Lung (tissue), 12 donors: ENCODE measurements around the gene KLHDC7B. TPM values are rescaled to one million over a fixed set of nuclear protein-coding genes. Genes with fewer than 3 reads are reported as not detected.

ENCODE experiments used
- ATAC-seq: fragments of 200-7000 bp; cut with Tn5 transposase; one replicate; pipeline ENCODE4 v1.9.1; 2020; ENCODE audit warnings: moderate number of reproducible peaks; ENCODE audit not compliant: insufficient read depth, low FRiP score
- DNase-seq, 3 donors: peaks; one replicate each; pipeline ENCODE4 v3.0.0-alpha.2; 2013 to 2017
- H3K27ac ChIP-seq, 2 donors: one replicate each; pipeline ENCODE4 v1.5.1; 2013; ENCODE audit warnings: mild to moderate bottlenecking in 2 of 2, moderate library complexity in 2 of 2, control low read depth in 1 of 2, inconsistent platforms in 1 of 2, low read depth in 1 of 2, low read length in 1 of 2
- H3K27me3 ChIP-seq, 3 donors: one replicate each; pipeline ENCODE4 v1.5.1; 2013; ENCODE audit warnings: low read length in 2 of 3; ENCODE audit not compliant: control insufficient read depth in 3 of 3, insufficient read depth in 3 of 3
- H3K36me3 ChIP-seq, 4 donors: one replicate each; pipeline ENCODE4 v1.5.1; 2013; ENCODE audit warnings: low read length in 4 of 4, mild to moderate bottlenecking in 1 of 4, moderate library complexity in 1 of 4; ENCODE audit not compliant: control insufficient read depth in 4 of 4, insufficient read depth in 4 of 4
- H3K4me1 ChIP-seq, 5 donors: one replicate each; pipeline ENCODE4 v1.5.1; 2013; ENCODE audit warnings: low read length in 5 of 5, mild to moderate bottlenecking in 2 of 5, moderate library complexity in 1 of 5; ENCODE audit not compliant: control insufficient read depth in 5 of 5, insufficient read depth in 5 of 5
- H3K4me3 ChIP-seq: one replicate; pipeline ENCODE4 v1.5.1; 2013; ENCODE audit warnings: mild to moderate bottlenecking, control low read depth, moderate library complexity
- H3K9ac ChIP-seq, 2 donors: one replicate each; pipeline ENCODE4 v1.5.1; 2013; ENCODE audit warnings: low read length in 2 of 2, control low read depth in 1 of 2; ENCODE audit not compliant: insufficient read depth in 1 of 2
- H3K9me3 ChIP-seq, 4 donors: one replicate each; pipeline ENCODE4 v1.5.1; 2013; ENCODE audit warnings: low read length in 3 of 4, mild to moderate bottlenecking in 1 of 4, moderate library complexity in 1 of 4; ENCODE audit not compliant: control insufficient read depth in 4 of 4, insufficient read depth in 3 of 4
- WGBS, 2 donors: extraction: QIAGEN DNeasy Blood & Tissue Kit; methylation state at CpG; one replicate each; pipeline ENCODE4 v1.1.7; 2013; 5-methylcytosine and 5-hydroxymethylcytosine counted together
- polyA plus RNA-seq, 2 donors: library from polyadenylated mRNA; stranded (reverse); fragments of 200-250 nt; gene quantifications; one replicate each; pipeline ENCODE4 v1.2.1, GENCODE V29; 2013
- total RNA-seq, 2 donors: library from RNA; depleted of rRNA in 1 of 2; stranded (reverse); fragments of >200 nt in 1 of 2; gene quantifications; one replicate each; pipeline ENCODE4 v1.2.1, GENCODE V29; 2014 to 2021
- TF ChIP-seq, protein P1 (sequence below): IDR thresholded peaks from 2 replicates; pipeline ENCODE4 v1.5.1; 2012; ENCODE audit warnings: mild to moderate bottlenecking; ENCODE audit errors: control extremely low read depth, extremely low read depth
- donor health status: control.
- donor health status: control.
- donor health status: Bipolar disorder and iron deficiency.
- donor health status: healthy.
- donor health status: DM: yes; HTN: yes; CAD: no.

The KLHDC7B gene
- total and polyA plus RNA-seq, 4 donors = 0.39 to 1.6 (median 0.95) TPM

DNA sequence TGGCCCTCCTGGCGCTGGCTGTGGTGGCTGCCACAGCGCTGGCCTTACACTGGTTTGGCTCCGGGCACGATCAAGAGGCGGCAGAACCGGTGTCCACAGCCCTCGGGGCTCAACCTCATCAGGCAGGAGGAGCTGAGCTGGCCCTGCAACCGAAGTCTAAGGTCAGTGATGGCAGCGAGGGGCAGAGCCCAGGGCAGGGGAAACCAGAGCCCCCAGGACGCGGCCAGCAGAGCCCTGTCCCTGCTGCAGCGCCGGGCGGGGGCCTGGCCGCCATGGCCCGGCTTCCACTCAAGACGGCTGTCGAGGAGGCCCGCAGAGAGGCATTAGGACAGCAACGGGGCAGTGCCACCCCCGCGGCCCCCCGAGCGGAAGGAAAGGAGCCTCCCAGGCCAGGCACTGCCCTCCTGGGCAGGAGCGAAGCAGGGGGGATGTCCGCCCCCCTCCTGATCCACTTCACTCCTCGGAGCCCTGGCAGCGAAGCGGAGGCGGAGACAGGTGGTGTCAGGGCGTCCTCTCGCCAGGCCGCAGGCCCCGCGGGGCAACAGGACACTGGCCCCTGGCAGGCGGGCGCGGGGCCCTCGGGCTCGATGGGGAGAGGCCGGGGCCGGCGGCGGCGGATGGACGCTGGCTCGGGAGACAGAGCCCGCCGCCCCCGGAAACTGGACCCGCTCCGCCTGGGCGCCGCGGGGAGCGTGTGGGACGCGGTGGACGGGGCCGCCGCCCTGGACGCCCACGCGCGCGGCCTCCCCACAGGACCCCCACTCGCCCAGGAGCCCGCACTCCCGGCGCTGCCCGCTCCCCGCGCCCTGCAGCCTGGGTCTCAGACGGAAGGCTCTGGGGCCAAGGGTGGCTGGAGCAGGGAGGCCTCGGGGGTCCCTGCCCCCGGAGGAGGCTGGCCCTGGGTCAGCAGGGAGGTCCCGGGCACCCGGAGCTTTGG, 895 bp downstream of the KLHDC7B start:
- no peak for DNase-seq
- Histone ChIP-seq H3K36me3 (no peaks in the 10 kb centered on the region), H3K4me3 (no peak overlapping the region)

DNA sequence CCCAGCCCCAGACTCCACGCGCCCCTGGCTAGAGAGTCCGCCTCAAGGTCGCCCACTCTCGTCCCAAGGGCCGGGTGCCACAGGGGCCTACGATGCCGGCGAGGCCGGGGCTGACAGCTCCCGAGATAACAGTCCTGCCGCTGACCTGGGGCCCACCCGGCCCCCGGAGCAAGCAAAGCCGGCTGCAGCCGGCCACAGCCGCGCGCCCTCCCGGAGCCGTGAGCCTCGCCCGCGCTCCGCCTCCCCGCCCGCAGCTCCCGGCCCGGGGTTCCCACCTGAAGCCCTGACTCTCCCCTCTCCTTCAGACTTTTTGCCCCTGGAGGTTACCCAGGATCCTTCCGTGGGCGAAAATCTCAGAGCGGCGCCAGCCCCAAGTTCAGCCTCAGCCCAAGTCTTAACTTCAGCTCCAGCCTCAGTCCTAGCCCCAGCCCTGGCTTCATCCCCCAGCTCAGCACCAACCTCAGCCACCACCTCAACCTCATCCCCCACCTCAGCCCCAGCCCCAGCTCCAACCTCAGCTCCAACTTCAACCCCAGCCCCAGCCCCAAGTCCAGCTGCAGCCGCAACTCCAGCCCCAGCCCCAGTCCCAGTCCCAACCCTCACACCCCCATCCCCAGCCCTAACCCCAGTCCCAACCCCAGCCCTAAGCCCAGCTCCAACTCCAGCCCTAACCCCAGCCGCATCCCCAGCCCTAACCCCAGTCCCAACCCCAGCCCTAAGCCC, 1.7 kb downstream of the KLHDC7B start:
- Histone ChIP-seq H3K27me3 (peaks cover 4 to 50% (median 31%) of the 10 kb centered on the region in 3 donors), H3K4me3 (no peak overlapping the region), H3K9me3 (no peaks in the 10 kb centered on the region), H3K9ac (no peak overlapping the region), H3K27ac (no peak overlapping the region), H3K4me1 (peaks cover 0 to 21% (median 0%) of the 10 kb centered on the region in 5 donors), H3K36me3 (no peaks in the 10 kb centered on the region)
- TF ChIP-seq, protein P1, sequence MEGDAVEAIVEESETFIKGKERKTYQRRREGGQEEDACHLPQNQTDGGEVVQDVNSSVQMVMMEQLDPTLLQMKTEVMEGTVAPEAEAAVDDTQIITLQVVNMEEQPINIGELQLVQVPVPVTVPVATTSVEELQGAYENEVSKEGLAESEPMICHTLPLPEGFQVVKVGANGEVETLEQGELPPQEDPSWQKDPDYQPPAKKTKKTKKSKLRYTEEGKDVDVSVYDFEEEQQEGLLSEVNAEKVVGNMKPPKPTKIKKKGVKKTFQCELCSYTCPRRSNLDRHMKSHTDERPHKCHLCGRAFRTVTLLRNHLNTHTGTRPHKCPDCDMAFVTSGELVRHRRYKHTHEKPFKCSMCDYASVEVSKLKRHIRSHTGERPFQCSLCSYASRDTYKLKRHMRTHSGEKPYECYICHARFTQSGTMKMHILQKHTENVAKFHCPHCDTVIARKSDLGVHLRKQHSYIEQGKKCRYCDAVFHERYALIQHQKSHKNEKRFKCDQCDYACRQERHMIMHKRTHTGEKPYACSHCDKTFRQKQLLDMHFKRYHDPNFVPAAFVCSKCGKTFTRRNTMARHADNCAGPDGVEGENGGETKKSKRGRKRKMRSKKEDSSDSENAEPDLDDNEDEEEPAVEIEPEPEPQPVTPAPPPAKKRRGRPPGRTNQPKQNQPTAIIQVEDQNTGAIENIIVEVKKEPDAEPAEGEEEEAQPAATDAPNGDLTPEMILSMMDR = no peak
- 39 to 70% methylated on average over 32 to 34 of the region's 35 CpGs for WGBS, 2 donors
- ATAC-seq = no peak
- DNase-seq = no peak

More for the DNA sequence above, 895 bp downstream of the KLHDC7B start:
- 57 to 83% methylated on average over 50 to 78 of the region's 78 CpGs for WGBS, 2 donors
- TF ChIP-seq, protein P1 = no peak
- ATAC-seq = no peak
- Histone ChIP-seq H3K27me3 (peaks cover 4 to 50% (median 34%) of the 10 kb centered on the region in 3 donors), H3K27ac (no peak overlapping the region), H3K9me3 (no peaks in the 10 kb centered on the region), H3K4me1 (peaks cover 0 to 21% (median 0%) of the 10 kb centered on the region in 5 donors), H3K9ac (no peak overlapping the region)

GRCh38 chr22:50548040-50548920, 2.6 kb downstream of the KLHDC7B start:
- H3K4me3 ChIP-seq = no peak overlapping the region
- no peaks in the 10 kb centered on the region for H3K9me3 ChIP-seq
- peaks cover 0 to 21% (median 0%) of the 10 kb centered on the region in 5 donors for H3K4me1 ChIP-seq
- TF ChIP-seq, protein P1 = no peak
- WGBS, 2 donors = 12% methylated on average over 32 to 56 of the region's 56 CpGs
- H3K27me3 ChIP-seq = peaks cover 4 to 53% (median 34%) of the 10 kb centered on the region in 3 donors
- ATAC-seq = no peak
- no peaks in the 10 kb centered on the region for H3K36me3 ChIP-seq
- no peak overlapping the region for H3K27ac ChIP-seq
- no peak for DNase-seq
- H3K9ac ChIP-seq = no peak overlapping the region
